Right kidney (tissue), 9 donors: Measurements from ENCODE around the gene GABPB1.
"Not testable (repeated sequence)": the region's sequence is repeated elsewhere in the genome, so short reads cannot be mapped to it uniquely, and the experiment has no call there.

Experiments used
- DNase-seq: peaks from one replicate; pipeline ENCODE4 v3.0.0-alpha.2; 2016
- long read RNA-seq, 8 donors: transcript quantifications; one replicate each; lab custom pipeline, GENCODE V29; 2026

The GABPB1 gene
- long read RNA-seq, donor 1, full-length matches to known transcripts = 3 of 8 reads
- long read RNA-seq, donor 1, partial matches to known transcripts = 0 of 8 reads
- long read RNA-seq, donor 1, other reads (novel, unspliced or antisense) = 5 of 8 reads
- long read RNA-seq, donor 2, partial matches to known transcripts = 9 of 16 reads
- long read RNA-seq, donor 2, other reads (novel, unspliced or antisense) = 5 of 16 reads
- long read RNA-seq, donor 3, full-length matches to known transcripts = 1 of 1 reads
- long read RNA-seq, donor 3, partial matches to known transcripts = 0 of 1 reads
- long read RNA-seq, donor 3, other reads (novel, unspliced or antisense) = 0 of 1 reads
- long read RNA-seq, donor 4, full-length matches to known transcripts = 2 of 2 reads
- long read RNA-seq, donor 4, partial matches to known transcripts = 0 of 2 reads
- long read RNA-seq, donor 4, other reads (novel, unspliced or antisense) = 0 of 2 reads
- long read RNA-seq, donor 5, full-length matches to known transcripts = 4 of 9 reads
- long read RNA-seq, donor 5, partial matches to known transcripts = 0 of 9 reads
- long read RNA-seq, donor 5, other reads (novel, unspliced or antisense) = 5 of 9 reads
- long read RNA-seq, donor 6, full-length matches to known transcripts = 1 of 8 reads
- long read RNA-seq, donor 6, partial matches to known transcripts = 0 of 8 reads
- long read RNA-seq, donor 6, other reads (novel, unspliced or antisense) = 7 of 8 reads
- long read RNA-seq, donor 7 = 0 reads
- long read RNA-seq, donor 8, full-length matches to known transcripts = 7 of 50 reads
- long read RNA-seq, donor 8, partial matches to known transcripts = 43 of 50 reads
- long read RNA-seq, donor 8, other reads (novel, unspliced or antisense) = 0 of 50 reads

DNA sequence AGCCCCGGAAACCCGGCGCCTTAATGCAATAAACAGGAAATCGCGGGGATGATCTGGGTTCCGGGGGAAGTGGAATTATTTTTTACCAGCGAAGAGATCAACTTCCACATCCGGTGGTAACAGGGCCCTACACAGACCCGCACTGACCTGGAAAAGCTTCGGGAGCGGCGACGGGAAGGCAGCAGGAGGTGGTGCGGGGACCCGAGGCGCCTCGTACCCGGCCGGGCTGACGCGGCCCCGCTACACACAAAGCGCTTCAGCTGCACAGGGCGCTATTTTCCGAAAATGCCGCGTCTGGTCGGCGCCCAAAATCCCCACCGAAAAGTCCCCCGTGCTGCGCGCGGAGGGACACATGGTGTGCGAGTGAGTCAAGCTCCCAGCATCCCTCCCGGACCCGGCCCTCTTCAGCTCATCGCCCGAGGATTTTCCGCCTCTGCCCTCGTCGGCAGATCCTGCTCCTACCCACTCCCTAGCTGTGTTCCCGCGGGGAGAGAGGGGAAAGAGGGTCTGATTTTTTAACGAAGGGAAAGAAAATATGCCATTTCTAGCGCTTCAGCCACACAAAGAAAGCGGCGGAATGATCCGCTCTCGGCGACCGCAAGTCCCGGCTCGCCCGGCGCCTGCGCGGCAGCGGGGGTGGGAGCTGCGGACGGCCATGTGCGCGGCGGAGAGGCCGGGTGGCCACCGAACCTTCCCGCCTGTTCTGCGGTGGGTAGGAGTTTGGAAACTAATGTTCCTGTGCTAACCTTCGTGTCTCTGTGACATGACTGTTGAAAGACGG, at the start of gene GABPB1:
Gene GABPB1, minus strand, starts transcription at position 361 of the 781 bp plus-strand sequence. CDS start 45,400 bp downstream, outside the sequence.
- peak; percentile 100 for DNase-seq

DNA sequence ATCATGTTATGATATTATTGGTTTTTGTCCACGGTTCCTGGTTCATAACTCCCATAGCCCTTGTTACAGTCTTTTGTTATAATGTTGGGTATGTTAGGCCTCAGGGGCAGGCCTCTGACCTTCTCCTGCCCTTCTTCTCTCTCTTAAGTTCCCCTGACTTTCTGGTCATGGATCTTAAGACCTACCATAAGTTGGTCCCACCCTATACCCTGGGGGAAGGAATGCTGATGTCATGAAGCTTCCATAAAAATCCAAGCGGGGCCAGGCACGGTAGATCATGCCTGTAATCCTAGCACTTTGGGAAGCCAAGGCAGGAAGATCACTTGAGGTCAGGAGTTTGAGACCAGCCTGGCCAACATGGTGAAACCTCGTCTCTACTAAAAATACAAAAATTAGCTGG, 36.6 kb upstream of the GABPB1 start:
- not testable (repeated sequence) for DNase-seq

DNA sequence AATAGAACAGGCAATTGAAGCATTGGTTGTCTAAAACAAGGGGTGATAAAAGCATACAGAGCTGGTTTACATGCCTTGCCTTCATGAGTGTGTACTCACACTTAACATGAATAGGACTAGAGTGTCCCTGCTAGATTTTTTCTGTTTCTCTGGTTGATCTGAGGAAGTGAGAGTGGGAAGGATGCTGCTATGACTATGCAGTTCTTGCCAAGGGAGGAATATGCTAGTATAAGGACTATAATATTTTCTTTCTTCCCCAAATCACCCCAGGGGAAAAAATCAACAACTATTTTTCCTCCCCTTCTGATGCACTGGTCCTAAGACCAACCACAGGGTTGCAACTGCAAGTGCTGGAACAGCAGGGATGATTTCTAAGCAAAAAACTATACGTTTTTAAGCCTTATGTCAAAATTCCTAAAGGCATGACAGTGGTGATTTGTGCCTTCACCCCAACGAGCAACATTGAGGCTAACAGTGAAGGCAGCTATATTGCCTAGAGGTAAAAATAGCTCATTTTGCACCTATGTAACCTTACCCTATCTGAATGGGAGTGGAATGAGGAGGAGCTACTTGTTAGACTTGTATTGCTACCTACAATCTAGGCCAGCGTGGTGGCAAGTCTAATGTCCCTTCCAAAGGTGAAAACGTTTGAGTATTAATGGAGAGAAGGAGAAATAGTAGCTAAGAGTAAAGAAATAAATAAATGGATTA, 35.7 kb upstream of the GABPB1 start:
- no peak for DNase-seq

DNA sequence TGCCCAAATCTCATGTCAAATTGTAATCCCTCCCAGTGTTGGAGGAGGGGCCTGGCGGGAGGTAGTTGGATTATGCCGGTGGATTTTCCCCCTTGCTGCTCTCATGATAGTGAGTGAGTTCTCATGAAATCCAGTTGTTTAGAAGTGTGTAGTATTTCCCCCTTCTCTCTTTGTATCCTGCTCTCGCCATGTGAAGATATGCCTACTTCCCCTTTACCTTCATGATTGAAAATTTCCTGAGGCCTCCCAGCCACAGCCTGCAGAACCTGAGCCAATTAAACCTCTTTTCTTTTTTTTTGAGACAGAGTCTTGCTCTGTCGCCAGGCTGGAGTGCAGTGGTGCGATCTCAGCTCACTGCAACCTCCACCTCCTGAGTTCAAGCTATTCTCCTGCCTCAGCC, 27.4 kb upstream of the GABPB1 start:
- DNase-seq = not testable (repeated sequence)

DNA sequence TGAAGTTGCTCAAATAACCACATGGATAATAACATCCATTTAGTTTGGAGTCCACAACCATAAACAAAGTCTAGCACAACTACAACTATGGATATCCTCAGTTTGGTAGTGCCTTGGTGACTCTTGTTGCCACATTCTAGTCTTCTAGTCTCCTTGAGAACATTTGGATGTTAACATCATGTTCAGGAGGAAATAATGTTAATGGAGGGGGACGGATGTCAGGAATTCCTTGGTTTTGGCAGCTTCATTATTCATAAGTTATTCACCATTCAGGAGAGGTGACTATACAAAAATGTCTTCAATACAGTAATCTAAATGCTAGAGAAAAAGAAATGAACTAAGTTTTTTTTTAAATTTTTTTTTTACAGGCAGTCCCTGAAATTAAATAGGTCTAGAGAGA, 26.4 kb upstream of the GABPB1 start:
- no peak for DNase-seq

DNA sequence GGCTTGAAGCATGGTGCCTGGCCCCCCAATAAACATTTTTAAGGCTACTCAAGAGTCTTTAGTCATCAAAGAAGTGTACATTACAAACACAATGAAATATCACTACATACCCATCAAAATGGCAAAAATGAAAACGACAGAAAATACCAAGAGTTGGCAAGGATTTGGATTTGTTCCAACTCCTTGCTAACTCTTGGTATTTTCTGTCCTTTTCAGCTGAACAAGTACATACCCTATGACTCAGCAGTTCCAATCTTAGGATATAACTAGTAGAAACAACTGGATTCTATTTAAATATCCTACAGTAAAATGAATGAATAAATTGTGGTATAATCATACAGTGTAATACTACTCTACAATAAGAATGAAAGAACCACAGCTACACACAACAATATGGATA, 25.1 kb upstream of the GABPB1 start:
- no peak for DNase-seq

DNA sequence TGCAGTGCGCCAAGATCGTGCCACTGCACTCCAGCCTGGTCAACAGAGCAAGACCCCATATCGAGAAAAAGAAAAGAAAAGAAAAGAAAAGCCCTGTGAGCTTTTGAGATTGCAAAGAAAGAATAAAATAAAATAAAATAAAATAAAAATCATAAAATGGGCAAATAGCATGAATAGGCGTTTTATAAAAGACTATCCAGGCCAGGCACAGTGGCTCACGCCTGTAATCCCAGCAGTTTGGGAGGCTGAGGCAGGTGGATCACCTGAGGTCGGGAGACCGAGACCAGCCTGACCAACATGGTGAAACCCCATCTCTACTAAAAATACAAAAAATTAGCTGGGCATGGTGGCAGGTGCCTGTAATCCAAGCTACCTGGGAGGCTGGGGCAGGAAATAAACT, 24.4 kb upstream of the GABPB1 start:
- DNase-seq = not testable (repeated sequence)

DNA sequence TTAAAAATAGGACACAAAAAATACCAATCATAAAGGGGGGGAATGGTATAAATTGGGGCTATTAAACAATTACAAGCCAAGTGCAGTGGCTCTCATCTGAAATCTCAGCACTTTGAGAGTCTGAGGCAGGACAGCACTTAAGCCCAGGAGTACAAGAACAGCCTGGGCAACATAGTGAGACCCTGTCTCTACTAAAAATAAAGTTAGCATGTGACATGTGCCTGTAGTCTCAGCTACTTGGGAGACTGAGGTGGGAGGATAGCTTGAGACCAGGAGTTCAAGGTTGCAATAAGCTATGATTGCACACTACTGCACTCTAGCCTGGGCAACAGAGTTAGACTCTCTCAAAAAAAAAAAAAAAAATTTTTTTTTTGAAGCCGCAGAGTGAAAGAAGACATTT, 23.8 kb upstream of the GABPB1 start:
- DNase-seq = no peak

DNA sequence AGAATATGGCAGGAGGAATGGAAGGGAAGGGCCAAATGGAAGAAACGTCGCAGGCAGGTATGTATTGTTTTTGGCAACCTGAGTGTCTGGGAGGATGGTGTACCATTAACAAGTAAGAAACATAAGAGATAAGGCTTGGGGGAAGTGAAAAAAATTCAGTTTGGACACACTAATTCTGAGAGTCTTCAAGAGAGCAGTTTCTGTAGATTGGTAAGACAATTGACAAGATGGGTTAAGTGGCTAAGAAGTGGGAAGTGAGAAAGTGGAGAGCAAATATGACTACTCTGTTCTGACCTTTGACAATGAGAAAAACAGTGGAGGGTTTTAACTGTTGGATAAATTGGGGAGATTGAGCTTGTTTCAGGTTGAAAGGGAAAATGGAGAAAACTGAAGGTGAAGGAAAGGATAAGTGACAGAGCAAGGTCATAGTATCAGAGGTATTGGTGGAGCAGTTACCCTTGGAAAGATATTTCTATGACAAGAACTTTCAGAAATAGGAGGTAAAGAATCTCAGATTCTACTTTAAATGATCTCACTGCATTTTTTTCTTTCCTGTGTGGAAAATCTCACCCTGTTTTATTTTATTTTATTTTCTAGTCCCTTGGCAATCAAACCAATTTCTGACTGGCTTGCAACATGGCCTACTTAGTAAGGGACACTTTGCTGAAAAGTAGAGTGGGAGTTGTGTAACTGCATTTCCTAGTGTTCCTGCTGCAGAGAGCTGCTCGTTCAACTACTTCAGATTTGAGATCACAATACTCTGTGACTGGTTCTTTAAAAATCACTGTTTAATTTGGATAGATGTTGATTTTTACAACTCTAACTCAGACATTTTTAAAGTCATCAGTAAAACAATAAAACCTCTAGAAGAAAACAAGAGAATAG, 23.1 kb upstream of the GABPB1 start:
- DNase-seq = no peak

DNA sequence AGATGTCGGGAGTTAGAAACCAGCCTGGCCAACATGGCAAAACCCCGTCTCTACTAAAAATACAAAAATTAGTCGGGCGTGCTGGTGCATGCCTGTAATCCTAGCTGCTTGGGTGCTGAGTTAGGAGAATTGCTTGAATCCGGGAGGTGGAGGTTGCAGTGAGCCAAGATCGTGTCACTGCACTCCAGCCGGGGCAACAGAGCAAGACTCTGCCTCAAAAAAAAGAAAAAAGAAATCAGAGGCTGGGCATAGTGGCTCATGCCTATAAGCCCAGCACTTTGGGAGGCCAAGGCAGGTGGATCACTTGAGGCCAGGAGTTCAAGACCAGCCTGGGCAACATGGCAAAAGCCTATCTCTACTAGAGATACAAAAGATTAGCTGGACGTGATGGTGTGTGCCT, 14.6 kb upstream of the GABPB1 start:
- DNase-seq = not testable (repeated sequence)

DNA sequence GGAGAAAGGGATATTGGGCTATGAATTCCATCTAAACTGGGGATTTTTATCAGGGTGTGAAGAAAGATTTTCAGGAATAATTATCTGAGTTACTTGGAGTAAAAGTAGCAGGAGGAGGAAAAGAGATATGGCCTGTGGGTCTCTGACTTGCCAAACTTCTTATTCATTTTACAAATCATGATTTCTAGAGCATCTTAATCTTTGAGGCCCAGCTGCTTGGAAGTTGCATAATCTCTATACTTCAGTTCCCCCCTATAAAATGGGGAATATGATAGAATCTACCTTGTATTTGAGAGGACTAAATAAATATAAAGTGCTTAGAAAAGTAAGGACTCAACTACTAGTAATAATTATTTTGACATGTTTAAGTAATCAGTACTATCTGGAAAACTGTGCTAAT, 11.0 kb upstream of the GABPB1 start:
- no peak for DNase-seq

DNA sequence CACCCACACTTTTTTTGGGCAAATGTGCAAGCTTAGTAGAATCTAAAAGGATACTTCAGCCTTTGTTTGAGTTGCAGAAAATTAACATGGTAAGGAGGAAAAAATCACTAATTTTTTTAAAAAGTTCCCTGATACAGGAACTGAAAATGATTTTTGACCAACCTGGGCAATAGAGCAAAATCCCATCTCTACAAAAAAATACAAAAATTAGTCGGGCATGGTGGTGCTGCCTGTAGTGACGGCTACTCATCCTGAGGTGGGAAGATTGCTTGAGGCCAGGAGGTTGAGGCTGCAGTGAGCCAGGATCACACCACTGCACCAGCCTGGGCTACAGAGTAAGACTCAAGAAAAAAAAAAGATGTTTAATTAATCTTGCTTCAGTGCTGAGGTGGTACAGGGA, 10.6 kb upstream of the GABPB1 start:
- DNase-seq = no peak

DNA sequence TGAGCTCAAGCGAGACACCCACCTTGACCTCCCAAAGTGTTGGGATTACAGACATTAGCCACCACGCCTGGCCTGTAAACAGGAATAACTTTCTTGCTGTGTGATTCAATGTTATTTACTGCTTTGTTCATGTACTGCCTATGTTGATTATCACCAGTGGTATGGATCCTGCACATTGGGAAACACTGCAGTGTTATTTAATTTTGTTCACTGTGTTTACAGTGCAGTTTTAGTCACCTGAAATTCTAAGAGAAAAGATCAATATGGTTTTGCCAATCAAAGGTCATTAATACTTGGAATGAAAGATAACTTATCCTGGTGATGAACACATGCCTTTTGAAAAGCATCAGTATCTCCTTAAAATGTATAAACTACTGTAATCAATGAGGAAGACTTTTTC, 8.6 kb upstream of the GABPB1 start:
- DNase-seq = no peak

DNA sequence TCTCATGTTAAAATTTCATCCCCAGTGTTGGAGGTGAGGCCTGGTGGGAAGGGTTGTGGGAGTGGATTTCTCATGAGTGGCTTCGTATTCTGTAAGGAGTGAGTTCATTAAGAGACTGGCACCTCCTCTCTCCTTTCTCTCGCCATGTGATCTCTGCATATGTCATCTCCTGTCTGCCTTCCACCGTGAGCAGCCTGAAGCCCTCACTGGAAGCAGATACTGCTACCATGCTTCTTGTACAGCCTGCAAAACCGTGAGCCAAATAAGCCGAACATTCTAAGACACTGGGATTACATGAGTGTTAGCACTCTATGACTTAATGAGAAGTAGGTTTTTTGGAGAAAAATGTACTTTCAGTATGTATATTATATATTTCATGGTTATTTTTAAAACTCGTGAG, 6.8 kb upstream of the GABPB1 start:
- no peak for DNase-seq

DNA sequence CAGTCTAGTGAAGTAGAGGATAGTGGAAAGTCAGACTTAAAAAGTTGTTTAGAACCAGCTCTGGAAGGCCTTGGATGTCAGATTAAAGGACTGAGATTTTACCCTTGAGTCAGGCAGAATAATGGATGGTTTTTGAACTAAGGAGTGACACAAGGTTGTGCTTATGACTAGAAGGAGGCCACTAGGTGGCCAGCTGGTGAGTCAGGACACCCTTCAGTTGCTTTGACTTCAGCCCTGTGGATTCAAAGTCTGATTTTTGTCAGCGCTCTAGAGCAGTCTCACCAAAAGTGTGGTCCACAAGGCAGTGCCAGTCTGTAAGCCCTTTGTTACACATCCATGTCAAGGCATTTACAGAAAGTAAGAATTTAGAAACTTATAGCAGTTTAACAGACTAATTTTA, 3.8 kb upstream of the GABPB1 start:
- DNase-seq = no peak

DNA sequence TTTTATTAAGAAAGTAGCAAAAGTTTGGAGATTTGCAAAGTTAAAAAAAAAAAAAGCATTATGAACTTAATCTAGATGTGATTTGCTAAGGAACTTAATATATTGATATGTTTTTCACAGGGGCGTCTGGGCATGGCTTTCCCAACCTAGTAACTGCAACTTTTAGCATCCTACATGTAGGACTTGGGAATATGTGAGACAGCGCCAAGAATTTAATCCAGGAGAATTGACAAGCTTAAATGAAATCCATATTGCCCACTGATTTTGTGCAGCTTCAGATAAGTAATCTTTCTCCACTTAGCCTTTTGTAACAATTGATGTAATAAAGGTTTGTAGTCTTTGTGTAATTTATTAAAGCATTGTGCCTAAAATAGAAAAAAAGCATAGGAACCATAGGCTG, 982 bp upstream of the GABPB1 start:
- DNase-seq = no peak

DNA sequence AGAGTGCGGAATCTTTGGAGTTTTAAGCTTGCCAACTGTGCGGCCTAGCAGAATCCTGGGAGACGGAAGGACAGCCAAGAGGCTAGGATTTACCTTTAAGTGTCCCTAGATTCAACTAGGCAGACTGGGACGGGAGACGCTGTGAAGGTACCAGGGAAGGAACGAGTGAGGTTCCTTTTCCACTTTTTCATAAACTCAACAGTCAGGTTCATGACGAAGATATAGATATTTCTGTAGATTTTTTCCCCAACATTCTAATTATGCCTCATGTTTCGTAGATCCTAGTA, 564 bp upstream of the GABPB1 start:
- DNase-seq = no peak

DNA sequence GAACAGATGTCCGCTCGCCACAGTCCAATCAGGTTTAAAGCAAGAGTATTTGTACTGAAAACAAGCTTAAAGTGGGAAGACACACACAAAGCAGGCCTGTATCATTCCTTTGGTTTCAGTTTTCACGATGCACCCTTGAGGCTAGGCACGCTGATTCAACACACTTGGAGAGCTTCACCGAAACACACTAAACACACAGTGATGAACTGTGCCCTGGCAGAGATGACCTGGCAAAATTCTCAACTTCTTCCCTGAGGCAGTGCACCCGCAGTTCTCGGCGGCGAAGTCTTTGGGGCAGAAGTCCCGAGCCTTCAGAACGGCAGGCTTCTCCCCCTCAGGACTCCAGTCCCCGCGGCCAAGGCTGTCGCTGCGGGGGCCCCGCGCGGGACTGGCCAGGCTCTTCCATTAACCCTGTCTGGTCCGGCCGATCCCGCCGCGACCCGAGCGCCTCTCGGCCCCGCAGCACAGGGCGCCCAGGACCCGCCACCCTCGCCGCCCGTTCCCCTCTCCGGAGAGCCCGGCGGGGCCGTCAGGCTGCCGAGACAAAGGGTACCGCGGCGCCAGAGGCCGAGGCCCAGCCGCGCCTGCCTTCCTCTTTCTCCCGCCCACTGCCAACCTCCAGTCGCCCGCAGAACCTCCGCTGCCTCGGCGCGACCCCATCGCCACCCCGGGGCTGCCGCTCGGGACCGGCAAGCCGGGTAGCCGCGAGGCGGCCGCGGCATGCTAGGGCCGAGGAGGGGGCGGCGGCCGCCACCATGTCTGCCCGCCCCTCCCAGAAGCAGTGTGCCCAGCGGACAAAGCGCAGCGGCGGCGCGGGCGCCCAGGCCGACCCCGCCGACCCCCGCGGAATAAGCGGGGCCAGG, 792 bp downstream of the GABPB1 start:
- peak; percentile 96 for DNase-seq

DNA sequence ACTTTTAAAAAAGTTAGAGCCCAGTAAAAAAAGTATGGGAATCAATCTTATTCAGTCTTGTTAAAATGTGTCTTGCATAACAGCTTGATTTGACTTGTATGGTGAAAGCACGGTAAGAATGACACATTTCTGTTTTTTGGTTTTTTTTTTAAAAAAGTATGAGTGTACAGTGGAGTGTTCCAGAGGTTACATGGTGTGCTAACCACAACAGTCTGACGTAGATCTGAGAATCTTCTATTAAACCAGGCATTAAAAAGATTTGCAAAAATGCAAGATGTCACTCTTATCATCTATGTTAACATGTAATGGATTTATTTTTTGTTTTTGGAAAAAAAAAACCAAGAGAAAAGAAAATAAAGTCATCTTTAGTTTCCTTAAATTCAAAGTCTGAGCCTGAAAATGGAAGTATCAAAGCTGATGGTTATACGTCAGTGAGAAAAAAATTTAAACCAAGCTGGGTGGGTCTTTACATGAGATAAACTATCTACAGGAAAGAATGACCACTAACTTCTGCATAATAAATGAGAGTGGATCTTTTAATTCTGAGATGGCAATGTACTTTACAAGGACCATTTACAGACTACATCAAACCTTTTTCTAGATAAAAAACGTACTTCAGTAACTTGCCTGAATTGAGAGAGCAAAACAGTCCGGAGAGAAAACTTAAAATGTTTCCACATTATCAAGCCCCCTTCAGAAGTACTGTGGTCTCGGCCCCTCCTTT, 1.6 kb downstream of the GABPB1 start:
- no peak for DNase-seq

DNA sequence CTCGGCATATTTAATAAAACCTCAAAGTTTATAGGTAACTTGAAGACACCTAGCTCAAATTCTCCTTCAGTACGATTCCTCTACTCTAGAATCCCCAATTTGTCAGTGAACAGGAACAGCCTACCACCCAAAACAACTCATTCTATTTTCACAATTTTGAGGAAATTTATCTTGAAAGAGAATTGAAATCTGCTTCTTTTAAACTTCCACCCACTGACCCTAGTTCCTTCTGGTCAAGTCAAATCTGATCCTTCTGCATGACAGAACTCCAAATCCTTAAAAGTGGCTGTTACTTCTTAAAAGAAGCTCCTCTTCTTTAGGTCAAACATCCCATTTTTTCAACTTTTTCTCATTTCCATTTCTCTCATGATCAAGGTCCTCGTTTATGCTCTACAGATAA, 4.4 kb downstream of the GABPB1 start:
- no peak for DNase-seq
